GM19463 (cell line): ENCODE results near the gene HTR5A.
A peak's percentile ranks its signal among the peaks of the same experiment; 100 is the strongest.
"Not testable (repeated sequence)": the region's sequence is repeated elsewhere in the genome, so short reads cannot be mapped to it uniquely, and the experiment has no call there.

Experiments used
- ATAC-seq: cut with Tn5 transposase; IDR thresholded peaks from one replicate; pipeline ENCODE4 v1.9.1; 2021; ENCODE audit warnings: mild to moderate bottlenecking, moderate library complexity; ENCODE audit not compliant: unreplicated experiment

Gene HTR5A

DNA sequence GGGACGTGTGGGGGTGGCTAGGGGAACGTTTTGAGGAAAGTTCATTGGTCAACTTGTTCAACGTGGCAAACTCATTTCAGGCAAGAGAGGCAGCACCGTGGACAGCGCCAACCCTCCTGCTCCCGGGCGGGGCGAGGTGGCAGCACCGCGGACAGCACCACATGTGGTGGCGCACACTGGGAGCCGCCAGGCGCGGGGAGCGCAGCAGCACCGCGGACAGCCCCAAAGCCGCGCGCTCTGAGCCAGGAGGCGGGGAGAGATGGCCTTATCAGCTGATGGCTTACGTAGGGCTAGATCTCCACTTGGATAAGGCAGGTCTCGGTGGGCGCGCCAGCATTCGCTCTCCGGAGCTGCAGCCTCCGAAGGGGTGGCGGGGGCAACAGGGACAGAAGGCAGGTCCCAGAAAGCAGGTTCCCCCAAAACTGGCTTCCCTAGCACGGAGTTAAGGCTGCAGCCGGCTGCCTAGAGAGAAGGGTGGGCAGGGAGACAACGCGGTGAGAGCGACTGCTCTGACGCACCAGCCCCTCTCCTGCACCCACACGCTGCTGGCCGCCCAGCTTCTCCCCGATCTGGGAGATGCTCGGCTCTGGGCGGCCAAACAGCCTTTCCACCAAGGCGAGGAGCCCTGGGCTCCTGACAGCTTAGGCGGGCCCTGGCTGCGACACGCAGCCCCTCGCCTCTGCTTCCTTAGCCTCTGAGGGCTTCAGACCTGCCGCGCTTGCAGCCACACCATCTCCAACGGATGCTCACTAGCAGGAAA is at the start of gene HTR5A:
HTR5A (plus strand) TSS at position 333 of the 760 bp plus-strand sequence. CDS start 576 bp downstream, outside the sequence.
- peak; percentile 96 for ATAC-seq

- no peak for ATAC-seq
Observed at GRCh38 chr7:155020996-155021395, 49.1 kb upstream of the HTR5A start.

- no peak for ATAC-seq
Observed at GRCh38 chr7:155021699-155022145, 48.4 kb upstream of the HTR5A start.

- no peak for ATAC-seq
Observed at GRCh38 chr7:155027879-155028278, 42.2 kb upstream of the HTR5A start.

DNA sequence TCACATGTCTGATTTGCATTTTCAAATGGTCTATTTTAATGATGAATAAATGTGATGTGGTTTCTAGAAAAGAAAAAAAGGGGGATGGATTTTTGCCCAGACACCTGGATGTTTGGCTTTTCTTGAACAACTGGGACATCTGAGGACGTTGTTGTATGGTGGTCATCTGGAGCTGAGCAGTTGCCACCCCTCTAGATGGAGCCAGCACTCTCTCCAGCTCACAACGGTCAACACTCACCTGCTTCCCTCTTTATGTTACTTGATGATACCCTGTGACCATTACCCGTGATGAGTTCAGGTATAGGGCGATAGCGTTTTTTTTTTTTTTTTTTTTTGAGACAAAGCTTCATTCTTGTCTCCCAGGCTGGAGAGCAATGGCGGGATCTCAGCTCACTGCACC is 37.1 kb upstream of the HTR5A start:
- ATAC-seq = no peak

DNA sequence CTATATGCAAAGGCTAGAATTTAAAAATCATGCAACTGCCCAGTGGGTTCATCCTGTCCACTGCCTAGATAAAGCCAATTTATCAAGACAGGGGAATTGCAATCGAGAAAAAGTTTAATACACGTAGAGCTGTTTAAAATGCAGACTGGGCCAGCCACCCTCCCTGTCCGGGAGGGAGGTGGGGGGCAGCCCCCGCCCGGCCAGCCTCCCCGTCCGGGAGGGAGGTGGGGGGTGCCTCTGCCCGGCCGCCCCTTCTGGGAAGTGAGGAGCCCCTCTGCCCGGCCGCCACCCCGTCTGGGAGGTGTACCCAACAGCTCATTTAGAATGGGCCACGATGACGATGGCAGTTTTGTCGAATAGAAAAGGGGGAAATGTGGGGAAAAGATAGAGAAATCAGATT is 35.6 kb upstream of the HTR5A start:
- not testable (repeated sequence) for ATAC-seq

- no peak for ATAC-seq
Observed at GRCh38 chr7:155038335-155038734, 31.8 kb upstream of the HTR5A start.

- no peak for ATAC-seq
Observed at GRCh38 chr7:155043756-155044155, 26.4 kb upstream of the HTR5A start.

DNA sequence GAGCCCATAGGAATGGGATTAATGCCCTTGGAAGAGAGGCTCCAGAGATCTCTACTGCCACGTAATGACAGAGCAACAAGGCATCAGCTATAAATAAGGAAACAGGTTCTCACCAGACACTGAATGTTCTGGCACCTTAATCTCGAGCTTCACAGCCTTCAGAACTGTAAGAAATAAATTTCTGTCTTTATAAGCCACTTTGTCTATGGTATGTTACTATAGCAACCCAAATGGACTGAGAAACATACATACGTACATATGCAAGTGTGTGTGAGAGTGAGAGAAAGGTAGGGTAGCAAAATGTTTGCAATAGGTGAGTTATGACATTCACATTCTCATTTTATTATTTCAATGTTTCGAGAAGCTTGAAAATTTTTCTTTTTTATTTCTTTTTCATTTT is 22.1 kb upstream of the HTR5A start:
- no peak for ATAC-seq

DNA sequence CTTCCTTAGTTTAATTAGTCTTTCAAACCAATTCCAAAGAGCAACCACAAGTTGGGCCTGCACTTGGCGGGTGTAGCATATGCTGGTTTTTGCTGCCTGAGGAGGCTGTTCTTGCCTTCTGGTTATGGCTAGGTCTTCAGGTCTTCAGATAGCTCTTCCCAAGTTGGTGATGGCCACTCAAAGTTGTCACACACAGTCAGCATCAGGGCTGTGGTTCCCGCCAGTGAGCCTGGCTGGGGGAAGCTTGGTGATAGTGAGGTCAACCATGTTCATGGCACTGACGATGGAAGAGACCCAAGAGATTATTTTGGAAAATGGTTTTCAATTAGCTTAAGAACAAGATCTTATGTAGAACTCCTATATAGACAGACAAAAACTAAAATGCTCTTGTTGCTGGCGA is 18.8 kb upstream of the HTR5A start:
- ATAC-seq = no peak

GRCh38 chr7:155053002-155053401 is 17.1 kb upstream of the HTR5A start:
- no peak for ATAC-seq

DNA sequence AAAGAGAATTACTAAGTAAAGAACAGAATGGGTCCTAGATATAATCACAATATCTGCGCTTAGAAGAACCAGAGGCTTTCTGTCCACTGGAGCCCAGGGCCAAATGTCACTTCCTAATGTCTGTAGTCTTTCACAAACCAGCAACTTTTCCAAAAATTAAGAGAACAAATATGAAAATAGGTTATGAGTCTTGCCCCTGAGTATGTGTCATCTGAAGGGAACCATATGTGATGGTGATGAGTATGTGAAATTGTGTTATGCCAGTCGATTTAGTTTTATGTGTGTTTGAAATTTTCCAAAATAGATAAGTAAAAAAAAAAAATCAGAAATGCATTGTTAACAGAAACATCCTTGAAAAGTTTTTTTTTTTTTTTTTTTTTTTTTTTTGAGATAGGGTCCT is 15.4 kb upstream of the HTR5A start:
- ATAC-seq = no peak

- no peak for ATAC-seq
Observed at GRCh38 chr7:155057076-155057475, 13.0 kb upstream of the HTR5A start.

GRCh38 chr7:155058896-155059295 is 11.2 kb upstream of the HTR5A start:
- no peak for ATAC-seq

DNA sequence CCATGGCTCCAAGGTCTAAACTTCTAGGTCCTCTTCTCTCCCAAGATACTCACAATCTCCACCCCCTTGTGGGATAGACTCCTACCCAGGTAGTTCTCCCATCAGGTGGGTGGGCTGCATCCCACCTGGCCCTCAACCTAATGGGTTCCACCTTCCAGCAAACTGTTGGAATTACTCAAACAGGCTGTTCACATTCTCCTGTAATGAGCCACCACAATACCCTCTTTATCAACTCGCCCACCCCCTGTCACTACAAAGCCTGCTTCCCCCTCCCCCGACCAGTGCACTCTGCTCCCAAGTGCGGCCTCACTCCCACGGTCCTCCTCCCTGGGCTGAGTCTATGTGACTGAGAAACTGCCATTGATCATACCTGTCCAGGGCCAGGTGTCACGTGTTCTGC is 10.4 kb upstream of the HTR5A start:
- no peak for ATAC-seq

DNA sequence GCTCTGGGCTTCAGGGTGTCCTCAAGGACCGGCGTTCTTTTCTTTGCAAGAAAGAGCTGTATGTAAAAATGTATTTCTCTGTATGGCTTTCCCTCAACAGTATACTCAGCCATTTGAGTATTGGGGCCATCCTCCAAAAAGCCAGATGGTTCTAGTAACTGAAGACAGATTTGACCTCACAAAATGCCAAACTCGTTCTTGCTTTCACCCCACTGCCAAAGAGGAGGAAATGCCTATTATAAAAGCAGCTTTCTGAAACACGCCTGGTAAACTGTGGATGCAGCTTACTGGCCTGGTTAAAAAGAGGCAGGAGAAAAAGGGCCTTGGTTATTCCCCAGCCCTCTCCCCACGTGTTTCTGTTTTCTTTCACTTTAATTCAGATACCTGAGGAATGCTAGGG is 7.7 kb upstream of the HTR5A start:
- no peak for ATAC-seq

- ATAC-seq = no peak
Observed at GRCh38 chr7:155064186-155064585, 5.9 kb upstream of the HTR5A start.

- ATAC-seq = no peak
Observed at GRCh38 chr7:155066417-155066950, 3.6 kb upstream of the HTR5A start.

DNA sequence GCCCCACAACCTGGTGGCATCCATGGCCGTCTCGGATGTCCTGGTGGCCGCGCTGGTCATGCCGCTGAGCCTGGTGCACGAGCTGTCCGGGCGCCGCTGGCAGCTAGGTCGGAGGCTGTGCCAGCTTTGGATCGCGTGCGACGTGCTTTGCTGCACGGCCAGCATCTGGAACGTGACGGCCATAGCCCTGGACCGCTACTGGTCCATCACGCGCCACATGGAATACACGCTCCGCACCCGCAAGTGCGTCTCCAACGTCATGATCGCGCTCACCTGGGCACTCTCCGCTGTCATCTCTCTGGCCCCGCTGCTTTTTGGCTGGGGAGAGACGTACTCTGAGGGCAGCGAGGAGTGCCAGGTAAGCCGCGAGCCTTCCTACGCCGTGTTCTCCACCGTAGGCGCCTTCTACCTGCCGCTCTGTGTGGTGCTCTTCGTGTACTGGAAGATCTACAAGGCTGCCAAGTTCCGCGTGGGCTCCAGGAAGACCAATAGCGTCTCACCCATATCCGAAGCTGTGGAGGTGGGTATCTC is 1.1 kb downstream of the HTR5A start:
- ATAC-seq = no peak

- ATAC-seq = no peak
Observed at GRCh38 chr7:155071916-155072571, 1.9 kb downstream of the HTR5A start.

DNA sequence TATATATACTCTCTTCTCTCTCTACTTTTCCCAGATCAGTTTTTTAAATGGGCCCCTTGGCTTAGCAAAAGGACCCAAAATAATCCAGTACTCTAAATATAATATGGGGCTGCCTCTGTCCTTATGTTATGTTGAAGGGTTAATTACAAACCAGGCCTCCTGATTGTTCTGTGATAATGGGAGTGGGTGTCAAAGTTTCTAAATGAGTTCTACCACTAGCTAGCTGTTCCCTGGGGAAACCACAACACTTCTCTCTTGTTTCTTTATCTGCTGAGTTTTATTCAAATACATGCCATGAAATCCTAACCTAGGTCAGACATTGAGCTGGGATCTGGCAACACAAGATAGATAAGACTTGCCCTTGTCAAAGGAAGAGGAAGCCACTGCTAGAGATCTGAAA is 3.8 kb downstream of the HTR5A start:
- no peak for ATAC-seq

DNA sequence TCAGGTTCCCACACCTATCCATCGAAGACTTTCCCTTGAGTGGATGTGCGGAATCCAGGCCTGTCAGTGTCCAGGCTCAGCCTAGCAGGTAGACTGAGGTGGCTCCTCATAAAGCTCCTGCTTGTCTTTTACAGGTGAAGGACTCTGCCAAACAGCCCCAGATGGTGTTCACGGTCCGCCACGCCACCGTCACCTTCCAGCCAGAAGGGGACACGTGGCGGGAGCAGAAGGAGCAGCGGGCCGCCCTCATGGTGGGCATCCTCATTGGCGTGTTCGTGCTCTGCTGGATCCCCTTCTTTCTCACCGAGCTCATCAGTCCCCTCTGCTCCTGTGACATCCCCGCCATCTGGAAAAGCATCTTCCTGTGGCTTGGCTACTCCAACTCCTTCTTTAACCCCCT is 13.9 kb downstream of the HTR5A start:
- no peak for ATAC-seq
